ENCODE data around the gene DNAAF1. TPM values are rescaled to one million over a fixed set of nuclear protein-coding genes. Genes with fewer than 3 reads are reported as not detected.
"Not testable (repeated sequence)": the region's sequence is repeated elsewhere in the genome, so short reads cannot be mapped to it uniquely, and the experiment has no call there.

The DNAAF1 gene
- total RNA-seq, 2 experiments from 2014 or later: 0.25 TPM; not detected in 1

- Mint-ChIP-seq H3K36me3 (ENCODE audit: low read depth) (no peaks in the 10 kb centered on the region), H3K4me1 (no peaks in the 10 kb centered on the region), H3K27me3 (peaks cover 4% of the 10 kb centered on the region), H3K27ac (no peak overlapping the region), H3K9me3 (no peaks in the 10 kb centered on the region), H3K4me3 (no peak overlapping the region)
- ChIA-PET POLR2A (no interaction called here), CTCF (interaction anchor here (1.1 kb wide), 1 partner anchor 27 kb away, joined by 4 read pairs; no protein-coding TSS in a partner anchor)
- no peak for DNase-seq
These were observed 69.5 kb downstream of the DNAAF1 start for GRCh38 chr16:84214451-84215066.

GRCh38 chr16:84215531-84215930 lies 70.4 kb downstream of the DNAAF1 start:
- DNase-seq: no peak
- Mint-ChIP-seq H3K4me1 (no peaks in the 10 kb centered on the region), H3K27me3 (peaks cover 4% of the 10 kb centered on the region), H3K9me3 (no peaks in the 10 kb centered on the region), H3K4me3 (no peak overlapping the region), H3K27ac (no peak overlapping the region), H3K36me3 (ENCODE audit: low read depth) (no peaks in the 10 kb centered on the region)
- ChIA-PET POLR2A (no interaction called here), CTCF (interaction anchor here (1.1 kb wide), 1 partner anchor 28 kb away, joined by 4 read pairs; no protein-coding TSS in a partner anchor)

- H3K4me1 Mint-ChIP-seq; H3K27ac Mint-ChIP-seq; DNase-seq; POLR2A ChIA-PET; H3K27me3 Mint-ChIP-seq; CTCF ChIA-PET; H3K4me3 Mint-ChIP-seq; H3K9me3 Mint-ChIP-seq; H3K36me3 Mint-ChIP-seq (ENCODE audit: low read depth): not testable (repeated sequence)
These were observed 71.0 kb downstream of the DNAAF1 start for GRCh38 chr16:84216144-84216543.

GRCh38 chr16:84218176-84218823 lies 73.2 kb downstream of the DNAAF1 start:
- ChIA-PET CTCF (no interaction called here), POLR2A (no interaction called here)
- Mint-ChIP-seq H3K27me3 (no peaks in the 10 kb centered on the region), H3K4me3 (no peak overlapping the region), H3K27ac (no peak overlapping the region), H3K4me1 (no peaks in the 10 kb centered on the region), H3K9me3 (no peaks in the 10 kb centered on the region), H3K36me3 (ENCODE audit: low read depth) (no peaks in the 10 kb centered on the region)
- no peak for DNase-seq

GRCh38 chr16:84218956-84219355 lies 73.8 kb downstream of the DNAAF1 start:
- no peaks in the 10 kb centered on the region for H3K27me3 Mint-ChIP-seq
- no peak overlapping the region for H3K27ac Mint-ChIP-seq
- no peaks in the 10 kb centered on the region for H3K36me3 Mint-ChIP-seq (ENCODE audit: low read depth)
- DNase-seq: no peak
- no peaks in the 10 kb centered on the region for H3K4me1 Mint-ChIP-seq
- no peak overlapping the region for H3K4me3 Mint-ChIP-seq
- CTCF ChIA-PET: no interaction called here
- POLR2A ChIA-PET: no interaction called here
- H3K9me3 Mint-ChIP-seq: no peaks in the 10 kb centered on the region

- Mint-ChIP-seq H3K4me3 (no peak overlapping the region), H3K36me3 (ENCODE audit: low read depth) (no peaks in the 10 kb centered on the region), H3K9me3 (no peaks in the 10 kb centered on the region), H3K27me3 (no peaks in the 10 kb centered on the region), H3K4me1 (no peaks in the 10 kb centered on the region), H3K27ac (no peak overlapping the region)
- CTCF ChIA-PET: interaction anchor here (1.7 kb wide), 1 partner anchor 16 kb away, joined by 4 read pairs; no protein-coding TSS in a partner anchor
- POLR2A ChIA-PET: no interaction called here
- DNase-seq: no peak
These were observed 75.7 kb downstream of the DNAAF1 start for GRCh38 chr16:84220851-84221250.

GRCh38 chr16:84223456-84223855 lies 78.3 kb downstream of the DNAAF1 start:
- POLR2A ChIA-PET: no interaction called here
- CTCF ChIA-PET: no interaction called here

GRCh38 chr16:84224554-84224953 lies 79.4 kb downstream of the DNAAF1 start:
- DNase-seq: no peak
- Mint-ChIP-seq H3K9me3 (no peaks in the 10 kb centered on the region), H3K27me3 (no peaks in the 10 kb centered on the region), H3K4me3 (no peak overlapping the region), H3K36me3 (ENCODE audit: low read depth) (no peaks in the 10 kb centered on the region), H3K4me1 (no peaks in the 10 kb centered on the region), H3K27ac (no peak overlapping the region)
- ChIA-PET POLR2A (no interaction called here), CTCF (no interaction called here)

More at GRCh38 chr16:84223456-84223855, 78.3 kb downstream of the DNAAF1 start:
- Mint-ChIP-seq H3K4me3 (no peak overlapping the region), H3K4me1 (no peaks in the 10 kb centered on the region), H3K27ac (no peak overlapping the region), H3K36me3 (ENCODE audit: low read depth) (no peaks in the 10 kb centered on the region), H3K27me3 (no peaks in the 10 kb centered on the region), H3K9me3 (no peaks in the 10 kb centered on the region)
- DNase-seq: no peak

GRCh38 chr16:84225126-84225525 lies 80.0 kb downstream of the DNAAF1 start:
- no peaks in the 10 kb centered on the region for H3K9me3 Mint-ChIP-seq
- no peaks in the 10 kb centered on the region for H3K4me1 Mint-ChIP-seq
- POLR2A ChIA-PET: no interaction called here
- no peak overlapping the region for H3K4me3 Mint-ChIP-seq
- H3K36me3 Mint-ChIP-seq (ENCODE audit: low read depth): no peaks in the 10 kb centered on the region
- H3K27ac Mint-ChIP-seq: no peak overlapping the region
- H3K27me3 Mint-ChIP-seq: no peaks in the 10 kb centered on the region
- DNase-seq: no peak
- CTCF ChIA-PET: no interaction called here

GRCh38 chr16:84225571-84225970 lies 80.5 kb downstream of the DNAAF1 start:
- CTCF ChIA-PET: no interaction called here

GRCh38 chr16:84226026-84226425 lies 80.9 kb downstream of the DNAAF1 start:
- CTCF ChIA-PET: no interaction called here
- Mint-ChIP-seq H3K36me3 (ENCODE audit: low read depth) (no peaks in the 10 kb centered on the region), H3K4me1 (no peaks in the 10 kb centered on the region), H3K4me3 (no peak overlapping the region), H3K27ac (no peak overlapping the region), H3K27me3 (no peaks in the 10 kb centered on the region), H3K9me3 (no peaks in the 10 kb centered on the region)
- DNase-seq: no peak
- POLR2A ChIA-PET: no interaction called here

More at GRCh38 chr16:84225571-84225970, 80.5 kb downstream of the DNAAF1 start:
- H3K9me3 Mint-ChIP-seq: no peaks in the 10 kb centered on the region
- no peaks in the 10 kb centered on the region for H3K36me3 Mint-ChIP-seq (ENCODE audit: low read depth)
- H3K27ac Mint-ChIP-seq: no peak overlapping the region
- H3K4me1 Mint-ChIP-seq: no peaks in the 10 kb centered on the region
- DNase-seq: no peak
- POLR2A ChIA-PET: no interaction called here
- H3K27me3 Mint-ChIP-seq: no peaks in the 10 kb centered on the region
- no peak overlapping the region for H3K4me3 Mint-ChIP-seq
